Urinary bladder (tissue), 4 donors: Measurements from ENCODE around the gene MOCS1. TPM values are rescaled to one million over a fixed set of nuclear protein-coding genes. Genes with fewer than 3 reads are reported as not detected.

Experiments
- DNase-seq: peaks from one replicate; pipeline ENCODE4 v3.0.0-alpha.2; 2015; ENCODE audit errors: extremely low spot score
- H3K27ac ChIP-seq: one replicate; pipeline ENCODE4 v1.5.1; 2013; ENCODE audit warnings: low read depth, mild to moderate bottlenecking, moderate library complexity
- H3K36me3 ChIP-seq: one replicate; pipeline ENCODE4 v1.6.1; 2013; ENCODE audit warnings: mild to moderate bottlenecking, moderate library complexity; ENCODE audit not compliant: insufficient read depth
- H3K4me1 ChIP-seq: one replicate; pipeline ENCODE4 v1.6.1; 2013; ENCODE audit warnings: mild to moderate bottlenecking, moderate library complexity; ENCODE audit not compliant: insufficient read depth
- H3K4me3 ChIP-seq: one replicate; pipeline ENCODE4 v1.5.1; 2013; ENCODE audit warnings: low read depth, low read length
- WGBS: extraction: QIAGEN DNeasy Blood & Tissue Kit; methylation state at CpG from one replicate; pipeline ENCODE4 v1.1.7; 2013; 5-methylcytosine and 5-hydroxymethylcytosine counted together
- polyA plus RNA-seq: library from polyadenylated mRNA; stranded (reverse); fragments of 200-250 nt; gene quantifications from one replicate; pipeline ENCODE4 v1.2.3, GENCODE V29; 2013
- total RNA-seq: library from RNA; depleted of rRNA; stranded (reverse); fragments of >200 nt; gene quantifications from one replicate; pipeline ENCODE4 v1.2.3, GENCODE V29; 2014
- donor health status: healthy with polysubstance abuse.
- donor health status: healthy.

The MOCS1 gene
- total and polyA plus RNA-seq, 2 donors, result 7.0 to 20.4 TPM

DNA sequence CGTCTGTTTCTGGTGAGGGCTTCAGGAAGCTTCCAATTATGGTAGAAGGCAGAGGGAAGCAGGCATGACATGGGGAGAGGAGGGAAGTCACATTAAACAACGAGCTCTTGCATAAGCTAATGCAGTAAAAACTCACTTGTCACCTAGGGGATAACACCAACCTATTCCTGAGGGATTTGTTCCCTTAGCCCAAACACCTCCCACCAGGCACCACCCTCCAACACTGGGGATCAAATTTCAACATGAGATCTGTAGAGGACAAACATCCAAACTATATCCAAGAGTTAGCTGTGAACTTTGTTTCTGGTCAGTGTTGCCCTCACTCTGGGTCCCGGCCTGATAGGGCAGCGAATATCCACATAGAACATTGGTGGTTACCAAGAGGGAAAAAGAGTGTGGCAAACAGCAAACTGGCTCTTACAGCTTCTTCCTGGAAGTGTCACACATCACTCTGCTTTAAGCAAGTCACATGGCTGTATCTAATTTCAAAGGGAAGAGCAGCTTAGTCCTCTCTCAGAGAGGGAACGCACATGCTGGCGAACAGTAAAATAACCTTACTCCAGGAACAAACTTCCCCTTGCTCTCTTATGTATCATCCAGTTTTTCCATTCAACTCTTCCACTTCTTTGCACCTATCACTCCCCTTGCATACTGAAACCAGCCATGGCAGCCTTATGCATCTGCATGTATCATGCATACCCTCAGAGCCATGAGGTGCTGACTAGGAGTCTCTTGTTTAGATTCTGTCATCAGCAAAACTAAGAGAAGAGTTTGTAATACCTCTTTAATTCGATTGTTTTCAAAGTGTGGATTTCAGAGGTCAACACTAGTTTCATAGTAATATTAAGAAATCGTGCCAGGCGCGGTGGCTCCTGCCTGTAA is 4.8 kb upstream of the MOCS1 start:
- H3K27ac ChIP-seq, result no peak overlapping the region
- H3K36me3 ChIP-seq, result no peaks in the 10 kb centered on the region
- no peak overlapping the region for H3K4me3 ChIP-seq
- no peak for DNase-seq
- 71% methylated on average over 10 of the region's 10 CpGs for WGBS
- H3K4me1 ChIP-seq, result no peaks in the 10 kb centered on the region

DNA sequence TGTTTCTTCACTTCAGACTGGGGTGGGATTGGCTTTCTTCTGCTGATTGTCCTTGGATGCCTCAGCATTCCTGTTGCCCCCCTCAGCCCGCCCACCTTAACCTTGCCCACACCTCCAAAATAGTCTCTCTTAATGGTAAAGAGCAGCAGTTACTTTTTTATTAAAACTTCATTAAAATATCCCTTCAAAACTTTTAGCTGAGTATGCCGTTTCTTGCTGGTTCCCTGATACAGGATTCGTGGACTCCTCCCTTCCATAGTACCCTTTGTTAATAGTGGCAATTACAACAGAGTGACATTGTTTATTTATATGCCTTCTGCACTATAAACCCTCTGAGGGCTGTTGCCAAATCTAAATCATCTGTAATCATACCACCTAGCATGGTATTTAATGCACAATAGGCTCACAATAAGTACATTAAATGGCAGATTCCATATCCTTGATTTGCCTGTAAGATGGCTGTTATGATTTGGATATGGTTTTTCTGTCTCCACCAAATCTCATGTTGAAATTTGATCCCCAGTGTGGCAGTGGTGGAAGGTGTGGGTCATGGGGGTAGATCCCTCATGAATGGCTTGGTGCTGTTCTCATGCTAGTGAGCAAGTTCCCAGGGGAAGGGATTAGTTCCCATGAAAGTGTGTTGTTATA is 3.5 kb upstream of the MOCS1 start:
- Histone ChIP-seq H3K4me1 (no peaks in the 10 kb centered on the region), H3K27ac (no peak overlapping the region), H3K4me3 (no peak overlapping the region), H3K36me3 (no peaks in the 10 kb centered on the region)
- no peak for DNase-seq
- WGBS, result 84% methylated on average over 3 of the region's 3 CpGs

DNA sequence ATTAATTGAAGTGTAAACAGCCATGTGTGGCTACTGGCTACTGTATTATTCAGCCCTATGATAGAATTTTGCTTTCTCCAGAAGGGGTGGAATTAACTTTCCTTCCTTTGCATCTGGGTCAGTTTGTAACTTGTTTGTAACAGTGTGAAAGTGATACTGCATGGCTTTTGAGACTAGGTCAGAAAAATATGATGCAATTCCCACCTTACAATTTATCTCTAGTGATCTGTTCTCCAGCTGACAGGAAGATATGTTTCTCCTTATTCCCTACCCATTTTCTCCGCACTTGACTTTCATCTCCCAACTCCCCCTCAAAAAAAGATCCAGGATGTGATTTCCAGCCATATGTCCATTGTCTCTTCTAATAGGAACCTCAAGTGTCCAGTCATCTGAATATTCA is 2.6 kb upstream of the MOCS1 start:
- Histone ChIP-seq H3K36me3 (no peaks in the 10 kb centered on the region), H3K4me1 (no peaks in the 10 kb centered on the region), H3K4me3 (no peak overlapping the region), H3K27ac (no peak overlapping the region)
- DNase-seq, result no peak
- WGBS, result 98% methylated on average over 1 of the region's 1 CpG

DNA sequence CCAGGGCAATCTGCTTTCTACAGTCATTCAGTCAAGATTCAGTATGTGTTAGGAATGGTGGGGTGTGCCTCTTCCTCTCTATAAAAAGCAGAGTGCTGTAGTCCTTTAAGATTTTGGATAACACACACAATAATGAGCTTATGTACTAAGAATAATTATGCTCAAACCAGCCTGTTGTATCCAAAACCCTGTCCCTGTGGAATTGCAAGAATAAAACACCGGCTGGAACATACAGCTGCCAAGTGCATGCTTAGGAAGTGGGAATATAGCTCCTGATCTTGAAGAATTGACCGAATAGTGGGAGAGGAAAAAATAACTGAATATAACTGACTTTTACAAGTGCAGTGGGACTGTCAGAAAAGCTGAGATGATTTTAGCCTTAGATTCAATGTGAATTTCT is 979 bp upstream of the MOCS1 start:
- Histone ChIP-seq H3K27ac (no peak overlapping the region), H3K4me3 (no peak overlapping the region), H3K36me3 (no peaks in the 10 kb centered on the region), H3K4me1 (peaks cover 2% of the 10 kb centered on the region)
- no peak for DNase-seq
- WGBS, result 71% methylated on average over 2 of the region's 2 CpGs

DNA sequence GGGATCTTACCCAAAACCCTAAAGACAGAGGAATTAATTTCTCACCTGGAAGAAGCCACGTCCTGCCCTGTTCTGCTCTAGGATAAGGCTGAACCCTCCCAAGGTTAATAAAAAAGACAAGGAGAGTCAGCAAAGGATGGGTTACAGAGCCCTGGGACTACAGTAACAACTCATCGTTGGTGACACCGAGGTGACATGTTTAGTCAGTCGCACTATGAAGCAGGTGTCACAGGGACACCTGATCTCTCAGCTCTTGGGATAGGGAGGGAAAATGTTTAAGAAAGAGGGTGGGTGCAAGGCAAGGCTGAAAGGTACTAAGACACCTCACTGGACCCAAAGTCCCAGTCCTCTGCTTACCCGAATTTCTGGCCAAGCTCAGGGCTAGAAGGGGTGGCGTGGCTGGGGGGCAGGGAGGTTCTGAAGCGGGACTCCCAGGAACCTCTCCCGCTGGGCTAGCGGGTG is 562 bp downstream of the MOCS1 start:
- Histone ChIP-seq H3K27ac (peak overlapping the region; percentile 24), H3K36me3 (no peaks in the 10 kb centered on the region), H3K4me3 (peak overlapping the region; percentile 62), H3K4me1 (peaks cover 2% of the 10 kb centered on the region)
- WGBS, result 24% methylated on average over 9 of the region's 9 CpGs
- no peak for DNase-seq

DNA sequence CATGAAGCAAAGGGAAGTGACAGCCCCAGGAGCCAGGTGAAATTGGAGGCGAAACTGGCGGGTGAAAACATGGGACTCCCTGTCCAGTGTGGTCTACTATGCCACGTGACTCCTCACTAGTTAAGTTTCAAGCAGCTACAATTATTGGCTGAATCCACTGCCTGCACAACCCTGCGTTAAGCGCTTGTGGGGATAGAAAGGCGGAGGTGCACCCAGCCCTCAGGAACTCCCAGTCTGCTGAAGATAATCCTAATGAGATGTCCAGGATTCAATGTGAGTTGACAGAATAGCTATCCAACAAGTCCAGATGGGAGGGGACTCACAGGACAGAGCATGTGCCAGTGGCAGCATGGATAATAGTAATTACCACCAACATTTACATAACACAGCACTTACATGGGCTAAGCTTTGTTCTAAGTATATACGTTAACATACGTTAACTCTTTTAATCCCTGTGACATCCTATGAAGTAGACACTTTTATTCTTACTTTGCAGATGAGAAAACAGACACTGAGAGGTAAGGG is 1.8 kb downstream of the MOCS1 start:
- Histone ChIP-seq H3K36me3 (no peaks in the 10 kb centered on the region), H3K4me1 (peaks cover 2% of the 10 kb centered on the region), H3K27ac (no peak overlapping the region), H3K4me3 (no peak overlapping the region)
- 91% methylated on average over 8 of the region's 8 CpGs for WGBS
- no peak for DNase-seq

DNA sequence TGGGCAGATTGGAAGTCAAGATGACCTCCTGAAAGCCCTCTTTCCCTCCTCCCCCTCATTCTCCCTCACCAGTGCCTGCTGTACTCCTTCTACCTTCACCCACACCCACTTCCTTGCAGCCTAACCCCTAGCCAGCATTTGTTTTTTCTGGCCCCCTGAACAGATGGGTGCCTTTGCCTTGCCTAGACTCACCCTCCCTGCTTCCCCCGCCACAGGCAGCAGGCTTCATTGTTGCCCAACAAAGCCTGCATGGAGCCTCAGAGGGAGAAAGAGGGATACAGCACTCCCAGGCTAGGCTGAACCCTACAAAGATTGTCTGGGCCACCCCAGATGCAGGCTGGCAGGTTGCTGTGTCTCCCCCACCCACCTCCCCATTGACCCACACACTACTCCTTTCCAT is 2.7 kb downstream of the MOCS1 start:
- Histone ChIP-seq H3K4me1 (peaks cover 2% of the 10 kb centered on the region), H3K27ac (no peak overlapping the region), H3K4me3 (no peak overlapping the region), H3K36me3 (no peaks in the 10 kb centered on the region)
- DNase-seq, result no peak
- WGBS, result 93% methylated on average over 1 of the region's 1 CpG

DNA sequence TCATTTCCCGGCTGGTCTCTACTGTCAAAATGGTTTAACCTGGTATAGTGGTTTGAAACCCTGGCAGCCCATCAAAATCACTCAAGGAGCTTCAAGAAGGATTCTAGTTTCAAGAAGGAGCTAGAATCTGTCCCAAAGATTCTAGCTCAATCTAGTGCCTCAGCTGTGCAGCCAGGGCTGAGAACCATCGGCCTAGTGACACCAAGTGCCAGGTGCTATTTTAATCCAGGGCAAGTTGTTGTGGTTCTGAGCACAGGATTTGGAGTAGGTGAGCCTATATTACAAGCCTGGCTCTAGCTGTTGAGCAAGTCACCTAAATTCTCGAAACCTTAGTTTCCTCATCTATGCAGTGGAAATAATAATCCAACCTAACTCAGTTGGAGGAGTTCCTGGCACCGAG is 3.7 kb downstream of the MOCS1 start:
- peaks cover 2% of the 10 kb centered on the region for H3K4me1 ChIP-seq
- no peak overlapping the region for H3K4me3 ChIP-seq
- H3K27ac ChIP-seq, result no peak overlapping the region
- 91% methylated on average over 4 of the region's 4 CpGs for WGBS
- DNase-seq, result no peak
- no peaks in the 10 kb centered on the region for H3K36me3 ChIP-seq

DNA sequence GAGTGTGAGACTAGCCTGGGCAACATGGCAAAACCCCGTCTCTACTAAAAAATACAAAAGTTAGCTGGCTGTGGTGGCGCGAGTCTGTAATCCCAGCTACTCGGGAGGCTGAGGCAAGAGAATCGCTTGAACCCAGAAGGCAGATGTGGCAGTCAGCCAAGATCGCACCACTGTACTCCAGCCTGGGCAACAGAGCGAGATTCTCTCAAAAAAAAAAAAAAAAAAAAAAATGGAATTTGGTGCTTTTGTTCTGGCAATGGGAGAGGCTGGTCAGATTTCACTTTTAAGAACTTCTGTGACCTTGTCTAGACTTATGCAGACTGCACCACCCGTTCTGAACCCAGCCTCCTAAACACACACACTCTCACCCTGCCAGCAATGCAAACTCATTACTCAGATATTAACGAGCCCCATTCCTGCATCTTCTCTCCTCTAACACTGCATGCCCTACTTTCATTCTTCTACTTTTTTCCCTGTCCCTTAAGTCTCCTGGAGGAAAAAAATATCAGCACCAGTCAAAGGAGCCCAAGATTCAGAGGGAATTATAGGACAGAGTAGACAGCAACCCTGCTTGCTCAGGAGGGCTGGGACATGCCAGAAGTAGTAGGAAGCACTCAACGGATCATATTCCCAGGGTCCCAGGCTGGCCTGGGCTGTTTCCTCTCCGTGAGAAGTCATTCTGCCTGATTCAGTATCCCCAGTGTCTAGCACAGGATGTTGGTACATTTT is 4.4 kb downstream of the MOCS1 start:
- 76% methylated on average over 11 of the region's 11 CpGs for WGBS
- Histone ChIP-seq H3K36me3 (no peaks in the 10 kb centered on the region), H3K4me1 (peaks cover 2% of the 10 kb centered on the region), H3K27ac (no peak overlapping the region), H3K4me3 (no peak overlapping the region)
- no peak for DNase-seq

DNA sequence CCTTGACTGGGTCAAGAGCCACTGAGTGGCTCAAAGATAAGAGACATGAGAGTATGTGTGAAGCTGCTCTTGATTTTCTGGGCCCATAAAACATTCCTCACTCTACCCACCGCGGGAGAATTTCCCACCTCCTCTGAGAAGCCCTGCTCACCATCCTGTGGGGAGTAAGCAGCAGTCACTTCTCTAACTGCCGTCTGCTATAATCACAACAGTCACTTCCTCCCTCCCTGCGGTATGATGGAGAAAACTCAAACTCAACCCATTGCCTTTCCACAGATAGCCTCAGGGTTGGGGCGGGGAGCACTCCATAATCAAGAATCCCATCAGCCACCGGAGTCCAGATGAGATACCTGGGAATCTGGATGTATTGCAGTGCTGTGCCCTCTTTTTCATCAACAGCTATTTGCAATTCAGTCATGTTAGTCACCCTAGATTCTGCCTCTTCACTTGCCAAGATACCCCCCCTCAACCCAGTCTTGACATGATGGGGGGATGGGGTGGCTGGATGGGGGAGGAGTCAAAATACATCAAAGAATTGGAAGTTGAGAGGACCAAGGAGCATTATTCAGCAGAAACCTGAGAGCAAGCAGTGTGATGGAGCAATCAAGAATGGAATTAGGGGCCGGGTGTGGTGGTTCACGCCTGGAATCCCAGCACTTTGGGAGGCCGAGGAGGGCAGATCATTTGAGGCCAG is 5.1 kb downstream of the MOCS1 start:
- 74% methylated on average over 9 of the region's 9 CpGs for WGBS
- no peak overlapping the region for H3K4me3 ChIP-seq
- H3K27ac ChIP-seq, result no peak overlapping the region
- H3K4me1 ChIP-seq, result peaks cover 2% of the 10 kb centered on the region
- no peak for DNase-seq
- no peaks in the 10 kb centered on the region for H3K36me3 ChIP-seq

DNA sequence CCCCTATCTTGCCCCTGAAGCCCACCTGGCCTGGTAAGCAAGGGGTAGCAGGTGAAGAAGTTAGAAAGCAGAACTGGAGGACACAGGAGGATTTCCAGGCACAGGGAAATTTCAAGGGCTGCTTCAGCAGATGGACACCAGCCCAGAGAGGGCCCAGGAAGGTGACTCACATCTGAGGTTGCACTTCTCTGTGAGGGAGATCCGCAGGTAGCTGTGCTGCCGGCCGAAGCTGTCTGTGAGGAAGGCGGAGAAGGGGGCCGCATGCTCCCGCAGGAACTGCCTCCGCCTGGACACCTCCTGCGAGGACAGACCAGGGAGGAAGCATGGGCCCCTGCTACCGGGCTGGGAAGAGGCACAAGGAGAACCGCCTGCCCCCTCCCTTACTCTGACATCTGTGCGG is 7.1 kb downstream of the MOCS1 start:
- H3K27ac ChIP-seq, result no peak overlapping the region
- no peak overlapping the region for H3K4me3 ChIP-seq
- DNase-seq, result no peak
- H3K36me3 ChIP-seq, result no peaks in the 10 kb centered on the region
- peaks cover 2% of the 10 kb centered on the region for H3K4me1 ChIP-seq
- WGBS, result 88% methylated on average over 11 of the region's 11 CpGs

DNA sequence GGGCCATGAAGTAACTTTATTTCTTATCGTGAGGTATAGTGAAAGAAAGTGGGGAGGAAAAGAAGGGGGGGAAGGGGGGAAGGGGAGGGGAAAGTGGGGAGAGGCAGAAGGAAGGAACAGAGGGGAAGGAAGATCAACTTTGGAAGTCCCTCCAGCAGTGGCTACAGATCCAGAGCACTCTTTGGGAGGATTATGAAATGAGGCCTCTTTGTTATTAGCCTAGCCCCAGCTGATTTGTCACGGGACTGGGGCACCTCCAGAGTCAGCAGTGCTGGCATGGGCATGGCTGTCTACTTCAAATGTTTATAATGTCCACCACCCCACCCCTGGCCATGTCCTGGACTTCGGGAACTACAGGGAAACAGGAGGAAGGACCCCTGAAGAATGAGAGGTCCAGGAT is 7.6 kb downstream of the MOCS1 start:
- peaks cover 2% of the 10 kb centered on the region for H3K4me1 ChIP-seq
- DNase-seq, result no peak
- H3K4me3 ChIP-seq, result no peak overlapping the region
- no peak overlapping the region for H3K27ac ChIP-seq
- H3K36me3 ChIP-seq, result no peaks in the 10 kb centered on the region
- 79% methylated on average over 3 of the region's 3 CpGs for WGBS

DNA sequence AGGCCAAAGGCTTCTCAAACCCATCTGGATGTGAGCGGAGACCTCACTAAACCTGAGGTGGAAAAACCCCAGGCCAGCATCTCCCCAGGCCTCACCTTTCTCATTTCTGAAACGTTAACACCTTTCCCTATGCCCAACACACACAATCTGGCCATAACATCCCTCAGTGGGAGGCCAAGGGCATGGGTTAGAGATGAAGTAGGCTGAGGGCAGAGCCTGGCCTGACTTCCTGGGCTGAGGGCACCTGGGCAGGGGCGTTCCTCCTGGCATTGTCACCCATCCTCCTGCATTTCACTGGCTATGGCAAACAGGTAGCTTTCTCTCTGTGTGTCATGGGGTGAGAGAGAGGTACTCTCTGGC is 8.4 kb downstream of the MOCS1 start:
- peaks cover 2% of the 10 kb centered on the region for H3K4me1 ChIP-seq
- no peak for DNase-seq
- no peak overlapping the region for H3K27ac ChIP-seq
- WGBS, result 90% methylated on average over 3 of the region's 3 CpGs
- no peaks in the 10 kb centered on the region for H3K36me3 ChIP-seq
- no peak overlapping the region for H3K4me3 ChIP-seq
